Prostate gland (tissue), 2 donors: ENCODE measurements around the gene CLSTN1. TPM values are rescaled to one million over a fixed set of nuclear protein-coding genes. Genes with fewer than 3 reads are reported as not detected.
A peak's percentile ranks its signal among the peaks of the same experiment; 100 is the strongest.

Source experiments
- DNase-seq: peaks from one replicate; pipeline ENCODE4 v3.0.0-alpha.2; 2019; ENCODE audit warnings: low spot score
- H3K27ac ChIP-seq, 2 donors: fragments of 200-600 bp; sonication (generic); 2 replicates each; pipeline ENCODE4 v1.5.1; 2017 to 2019
- H3K27me3 ChIP-seq: fragments of 200-600 bp; sonication (generic); replicated peaks from 2 replicates; pipeline ENCODE4 v1.5.1; 2019; ENCODE audit not compliant: insufficient read depth
- H3K36me3 ChIP-seq, 2 donors: fragments of 200-600 bp; sonication (generic); 1 replicate in 1 of 2; 2 replicates in 1 of 2; pipeline versions ENCODE4 v1.5.1 to v1.8.1; 2017 to 2019
- H3K4me1 ChIP-seq: fragments of 200-600 bp; sonication (generic); replicated peaks from 2 replicates; pipeline ENCODE4 v1.5.1; 2019
- H3K4me3 ChIP-seq, 2 donors: fragments of 200-600 bp; sonication (generic); 2 replicates each; pipeline ENCODE4 v1.5.1; 2017 to 2019
- H3K9me3 ChIP-seq: fragments of 200-600 bp; sonication (generic); 2 replicates; pipeline ENCODE4 v1.5.1; 2017
- CTCF ChIP-seq, 4 experiments: fragments of 200-600 bp in 2 of 4; fragments of 450-650 bp in 2 of 4; sonication (generic) in 2 of 4; IDR thresholded peaks; 1 replicate in 3 of 4; 2 replicates in 1 of 4; pipeline ENCODE4 v1.5.1; 2016 to 2019; ENCODE audit warnings: antibody characterized with exemption in 4 of 4, mild to moderate bottlenecking in 2 of 4, moderate library complexity in 2 of 4
- POLR2A ChIP-seq: fragments of 450-650 bp; IDR thresholded peaks from one replicate; pipeline ENCODE4 v1.6.1; 2016; ENCODE audit warnings: antibody characterized with exemption, mild to moderate bottlenecking
- POLR2AphosphoS5 ChIP-seq: sonication (generic); formaldehyde crosslinking; IDR thresholded peaks from one replicate; pipeline ENCODE4 v1.6.1; 2017; ENCODE audit warnings: antibody characterized with exemption
- WGBS: methylation state at CpG from one replicate; pipeline ENCODE4 v1.1.5; 2018; 5-methylcytosine and 5-hydroxymethylcytosine counted together
- intact Hi-C: fragments of 100-400 bp; cut with DNase I; formaldehyde crosslinking; loops from one replicate; pipeline ENCODE4 v1.14.2; 2022
- total RNA-seq, 2 donors: library from RNA; depleted of rRNA; stranded (reverse); fragments of >200 nt; gene quantifications; one replicate each; pipeline ENCODE4 v1.1.0, GENCODE V29; 2016

CLSTN1 gene
- total RNA-seq, 2 donors from 2014 or later, result 133 to 230 TPM

GRCh38 chr1:9827558-9828185 is 3.9 kb upstream of the CLSTN1 start:
- WGBS, result 52% methylated on average over 24 of the region's 24 CpGs
- TF ChIP-seq POLR2AphosphoS5 (no peak), CTCF (IDR thresholded peaks at IDR 0.05) (peak in 3 of 4 experiments; percentile 3 to 15 (median 14))
- DNase-seq, result no peak

GRCh38 chr1:9826616-9827015 is 2.9 kb upstream of the CLSTN1 start:
- no peak for DNase-seq
- peaks cover 7% of the 10 kb centered on the region for H3K4me1 ChIP-seq
- WGBS, result 80% methylated on average over 3 of the region's 3 CpGs

More at GRCh38 chr1:9827558-9828185, 3.9 kb upstream of the CLSTN1 start:
- Histone ChIP-seq H3K27me3 (no peaks in the 10 kb centered on the region), H3K4me1 (peaks cover 7% of the 10 kb centered on the region), H3K4me3 (no peak overlapping the region), H3K27ac (no peak overlapping the region), H3K36me3 (no peaks in the 10 kb centered on the region), H3K9me3 (no peaks in the 10 kb centered on the region)
- intact Hi-C loops, result no loop called here

GRCh38 chr1:9826087-9826486 is 2.3 kb upstream of the CLSTN1 start:
- H3K36me3 ChIP-seq, result no peaks in the 10 kb centered on the region
- H3K27me3 ChIP-seq, result no peaks in the 10 kb centered on the region
- TF ChIP-seq POLR2AphosphoS5 (no peak), POLR2A (no peak), CTCF (IDR thresholded peaks at IDR 0.05) (no peak)
- DNase-seq, result no peak
- intact Hi-C loops, result no loop called here
- H3K9me3 ChIP-seq, result no peaks in the 10 kb centered on the region
- H3K4me3 ChIP-seq, result no peak overlapping the region
- H3K4me1 ChIP-seq, result peaks cover 7% of the 10 kb centered on the region
- H3K27ac ChIP-seq, result peak overlapping the region; percentile 94 to 95
- 75% methylated on average over 3 of the region's 3 CpGs for WGBS

More at GRCh38 chr1:9826616-9827015, 2.9 kb upstream of the CLSTN1 start:
- Histone ChIP-seq H3K36me3 (no peaks in the 10 kb centered on the region), H3K27ac (no peak overlapping the region), H3K4me3 (no peak overlapping the region), H3K27me3 (no peaks in the 10 kb centered on the region), H3K9me3 (no peaks in the 10 kb centered on the region)
- no peak for TF ChIP-seq POLR2A
- TF ChIP-seq CTCF (IDR thresholded peaks at IDR 0.05), result no peak
- TF ChIP-seq POLR2AphosphoS5, result no peak
- intact Hi-C loops, result no loop called here

GRCh38 chr1:9825093-9826074 is 1.6 kb upstream of the CLSTN1 start:
- no peak overlapping the region for H3K4me3 ChIP-seq
- H3K27ac ChIP-seq, result peak overlapping the region; percentile 94 to 95
- no peaks in the 10 kb centered on the region for H3K27me3 ChIP-seq
- no peaks in the 10 kb centered on the region for H3K36me3 ChIP-seq
- TF ChIP-seq CTCF (IDR thresholded peaks at IDR 0.05) (peak in 1 of 4 experiments; percentile 36), POLR2A (peak; percentile 18), POLR2AphosphoS5 (peak; percentile 93)
- no peaks in the 10 kb centered on the region for H3K9me3 ChIP-seq
- 13% methylated on average over 17 of the region's 17 CpGs for WGBS
- peaks cover 7% of the 10 kb centered on the region for H3K4me1 ChIP-seq
- intact Hi-C loops, result no loop called here
- peak; percentile 93 for DNase-seq
